Hematopoietic multipotent progenitor cell treated with erythropoietin and hydrocortisone succinate and interleukin-3 and kit ligand, for 17 days (in vitro differentiated cells): ENCODE data around the gene ZBTB42.

ENCODE experiments used
- DNase-seq: peaks from one replicate; pipeline ENCODE4 v3.0.0-alpha.2; 2015; ENCODE audit warnings: low spot score

ZBTB42 gene

GRCh38 chr14:104800771-104801519 is at the start of gene ZBTB42:
TSS of gene ZBTB42 (plus strand) at chr14:104801101. CDS start at chr14:104801198, 97 bp downstream.
- no peak for DNase-seq

- no peak for DNase-seq
Measured at GRCh38 chr14:104751539-104752422, 49.1 kb upstream of the ZBTB42 start.

- no peak for DNase-seq
Measured at GRCh38 chr14:104752423-104752734, 48.5 kb upstream of the ZBTB42 start.

GRCh38 chr14:104752735-104753527 is 48.0 kb upstream of the ZBTB42 start, which contains the start of gene SIVA1:
TSS of gene SIVA1 (plus strand) at chr14:104753147. CDS start at chr14:104753202, 55 bp downstream.
- peak; percentile 94 for DNase-seq

GRCh38 chr14:104753528-104754212 is 47.2 kb upstream of the ZBTB42 start:
- DNase-seq = no peak

GRCh38 chr14:104754213-104754851 is 46.6 kb upstream of the ZBTB42 start:
- DNase-seq = no peak

GRCh38 chr14:104755621-104756020 is 45.3 kb upstream of the ZBTB42 start:
- no peak for DNase-seq

- DNase-seq = no peak
Measured at GRCh38 chr14:104756477-104757237, 44.2 kb upstream of the ZBTB42 start.

- DNase-seq = no peak
Measured at GRCh38 chr14:104757238-104757585, 43.7 kb upstream of the ZBTB42 start.

- DNase-seq = no peak
Measured at GRCh38 chr14:104757681-104758392, 43.1 kb upstream of the ZBTB42 start.

GRCh38 chr14:104758981-104759969 is 41.6 kb upstream of the ZBTB42 start:
- no peak for DNase-seq

- DNase-seq = no peak
Measured at GRCh38 chr14:104765517-104765916, 35.4 kb upstream of the ZBTB42 start.

GRCh38 chr14:104766256-104766862 is 34.5 kb upstream of the ZBTB42 start:
- no peak for DNase-seq

GRCh38 chr14:104766863-104767633 is 33.9 kb upstream of the ZBTB42 start:
- DNase-seq = no peak

- no peak for DNase-seq
Measured at GRCh38 chr14:104767634-104767918, 33.3 kb upstream of the ZBTB42 start.

GRCh38 chr14:104768437-104769323 is 32.2 kb upstream of the ZBTB42 start:
- DNase-seq = peak; percentile 84
